ENCODE data around the gene PSRC1.

Gene PSRC1

DNA sequence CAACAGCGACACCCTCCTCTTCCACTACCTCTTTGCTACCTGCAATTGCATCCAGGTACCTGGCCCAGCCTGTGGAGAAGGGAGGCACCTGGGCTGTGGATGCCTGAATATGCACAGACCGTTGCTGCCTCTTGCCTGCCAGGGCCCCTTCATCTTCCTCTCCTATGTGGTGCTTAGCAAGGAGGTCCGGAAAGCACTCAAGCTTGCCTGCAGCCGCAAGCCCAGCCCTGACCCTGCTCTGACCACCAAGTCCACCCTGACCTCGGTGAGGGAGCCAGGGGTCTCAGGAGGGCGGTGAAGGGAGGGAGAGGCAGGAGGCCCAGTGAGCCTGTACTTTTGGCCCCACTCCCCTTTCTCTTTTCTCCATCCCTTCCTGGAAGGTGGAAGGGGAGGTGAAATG, 11.5 kb downstream of the PSRC1 start:
- DNase-seq: no peak

DNA sequence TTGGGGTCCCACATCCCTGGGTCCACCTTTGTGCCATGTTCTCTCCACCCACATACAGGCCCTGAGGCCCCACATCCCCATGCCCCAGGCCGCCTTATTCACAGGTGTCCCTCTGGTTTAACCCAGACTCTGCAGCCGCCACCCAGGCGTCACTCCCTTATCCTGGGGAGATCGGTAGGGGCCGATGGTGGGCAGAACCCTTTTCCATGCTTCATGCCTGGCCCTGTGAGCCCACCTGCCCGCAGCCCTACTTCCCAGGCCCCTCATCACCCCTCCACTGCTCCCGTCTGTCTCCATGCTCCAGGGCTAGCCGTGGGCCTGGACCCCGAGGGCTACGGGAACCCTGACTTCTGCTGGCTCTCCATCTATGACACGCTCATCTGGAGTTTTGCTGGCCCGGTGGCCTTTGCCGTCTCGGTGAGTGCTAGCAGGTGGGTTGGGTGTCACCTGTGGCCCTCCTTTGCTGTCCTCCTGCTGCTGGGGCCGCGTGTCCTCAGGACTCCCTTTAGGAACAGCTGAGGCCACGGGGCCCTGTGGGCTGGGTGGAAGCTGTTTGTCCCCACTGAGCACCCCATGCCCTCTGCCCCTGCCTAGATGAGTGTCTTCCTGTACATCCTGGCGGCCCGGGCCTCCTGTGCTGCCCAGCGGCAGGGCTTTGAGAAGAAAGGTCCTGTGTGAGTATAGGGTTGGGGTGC, 12.2 kb downstream of the PSRC1 start:
- no peak for DNase-seq

DNA sequence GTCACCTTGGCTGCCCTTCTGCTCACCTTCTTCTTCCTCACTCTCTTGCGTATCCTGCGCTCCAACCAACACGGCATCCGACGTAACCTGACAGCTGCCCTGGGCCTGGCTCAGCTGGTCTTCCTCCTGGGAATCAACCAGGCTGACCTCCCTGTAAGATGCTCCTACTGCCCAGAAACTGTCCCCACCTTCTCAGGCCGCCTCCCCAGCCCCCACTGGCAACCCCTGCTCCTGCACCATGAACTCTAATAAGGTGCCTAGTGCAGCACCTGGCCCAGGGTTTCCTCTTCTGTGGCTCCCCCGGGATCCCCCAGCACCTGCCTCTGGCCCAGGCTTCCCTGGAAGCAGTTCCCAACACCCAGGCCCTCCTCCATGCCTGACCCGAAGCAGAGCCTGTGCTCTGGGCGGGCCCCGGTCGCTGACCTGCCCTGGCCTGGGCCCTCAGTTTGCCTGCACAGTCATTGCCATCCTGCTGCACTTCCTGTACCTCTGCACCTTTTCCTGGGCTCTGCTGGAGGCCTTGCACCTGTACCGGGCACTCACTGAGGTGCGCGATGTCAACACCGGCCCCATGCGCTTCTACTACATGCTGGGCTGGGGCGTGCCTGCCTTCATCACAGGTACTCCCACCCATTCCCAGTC, 12.8 kb downstream of the PSRC1 start:
- DNase-seq: no peak

GRCh38 chr1:109269212-109269980, 13.5 kb downstream of the PSRC1 start:
- DNase-seq: no peak

GRCh38 chr1:109268431-109269211, 14.3 kb downstream of the PSRC1 start:
- DNase-seq: no peak

- DNase-seq: no peak
These were observed 15.1 kb downstream of the PSRC1 start for GRCh38 chr1:109267743-109268300.

DNA sequence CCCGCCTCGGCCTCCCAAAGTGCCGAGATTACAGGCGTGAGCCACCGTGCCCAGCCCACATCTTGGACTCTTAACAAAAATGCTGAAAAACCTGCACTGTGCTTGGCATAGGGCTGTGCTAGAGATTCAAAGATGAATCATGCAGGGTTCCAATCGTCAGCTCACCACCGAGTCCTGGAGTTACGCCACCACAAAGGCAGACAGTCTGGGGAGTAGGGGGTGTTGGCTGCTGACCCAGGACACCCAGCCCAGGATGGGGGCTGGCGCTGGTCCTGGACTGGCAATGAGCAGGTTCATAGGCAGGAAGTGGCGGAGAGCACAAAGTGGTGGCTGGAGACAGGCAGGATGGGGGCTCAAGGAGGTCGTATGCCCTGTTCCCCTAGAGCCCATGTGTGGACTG, 16.0 kb downstream of the PSRC1 start:
- no peak for DNase-seq

DNA sequence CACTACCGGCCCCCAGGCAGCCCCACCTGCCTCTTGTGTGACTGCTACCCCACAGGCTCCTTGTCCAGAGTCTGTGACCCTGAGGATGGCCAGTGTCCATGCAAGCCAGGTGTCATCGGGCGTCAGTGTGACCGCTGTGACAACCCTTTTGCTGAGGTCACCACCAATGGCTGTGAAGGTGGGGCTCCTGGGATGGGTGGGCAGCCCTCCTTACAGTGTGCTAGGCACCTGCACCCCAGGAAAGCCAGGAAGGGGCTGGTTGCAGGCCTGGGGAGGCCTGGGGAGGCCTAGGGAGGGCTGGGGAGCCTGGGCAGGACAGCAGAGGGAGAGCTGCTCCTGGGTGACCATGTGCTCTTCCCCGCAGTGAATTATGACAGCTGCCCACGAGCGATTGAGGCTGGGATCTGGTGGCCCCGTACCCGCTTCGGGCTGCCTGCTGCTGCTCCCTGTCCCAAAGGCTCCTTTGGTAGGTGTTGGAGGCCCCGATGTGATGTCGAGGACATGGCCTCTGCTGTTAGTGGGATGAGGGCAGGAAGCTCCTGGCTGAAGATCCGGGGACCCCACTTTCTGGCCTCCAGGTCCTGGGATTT, 17.1 kb downstream of the PSRC1 start:
- DNase-seq: no peak

GRCh38 chr1:109265016-109265415, 17.9 kb downstream of the PSRC1 start:
- no peak for DNase-seq

- DNase-seq: no peak
These were observed 18.6 kb downstream of the PSRC1 start for GRCh38 chr1:109264379-109264755.

GRCh38 chr1:109263597-109264378, 19.2 kb downstream of the PSRC1 start:
- DNase-seq: peak; percentile 92

DNA sequence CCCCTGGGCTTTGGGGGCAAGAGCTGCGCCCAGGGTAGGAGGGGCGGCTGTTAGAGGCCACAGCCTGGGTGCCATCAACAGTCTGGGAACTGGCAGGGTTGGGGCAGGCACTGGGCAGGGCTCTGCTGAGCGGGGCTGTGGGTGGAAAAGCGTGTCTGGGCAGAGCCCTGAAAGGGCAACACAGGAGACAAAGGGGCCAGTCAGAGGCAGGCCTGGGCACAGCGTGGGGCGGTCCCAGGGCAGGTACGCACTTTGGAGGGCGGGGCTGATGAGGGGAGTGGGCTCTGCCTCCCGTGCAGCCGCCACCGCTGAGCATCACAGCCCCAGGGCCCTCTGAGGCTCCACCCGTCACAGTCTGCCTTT, 19.7 kb downstream of the PSRC1 start:
- DNase-seq: no peak

- no peak for DNase-seq
These were observed 20.5 kb downstream of the PSRC1 start for GRCh38 chr1:109262231-109263055.

- DNase-seq: no peak
These were observed 21.4 kb downstream of the PSRC1 start for GRCh38 chr1:109261578-109261977.

DNA sequence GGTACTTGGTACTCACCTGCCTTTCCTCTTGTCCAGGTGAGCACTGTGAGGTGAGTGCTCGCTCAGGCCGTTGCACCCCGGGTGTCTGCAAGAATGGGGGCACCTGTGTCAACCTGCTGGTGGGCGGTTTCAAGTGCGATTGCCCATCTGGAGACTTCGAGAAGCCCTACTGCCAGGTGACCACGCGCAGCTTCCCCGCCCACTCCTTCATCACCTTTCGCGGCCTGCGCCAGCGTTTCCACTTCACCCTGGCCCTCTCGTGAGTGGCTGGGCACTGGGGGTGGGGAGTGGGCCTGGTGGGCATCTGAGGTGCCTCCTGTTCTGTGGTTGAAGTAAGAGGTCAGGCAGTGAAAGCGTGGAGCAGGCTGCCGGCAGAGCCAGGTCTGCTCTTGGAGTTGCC, 21.9 kb downstream of the PSRC1 start:
- DNase-seq: no peak

DNA sequence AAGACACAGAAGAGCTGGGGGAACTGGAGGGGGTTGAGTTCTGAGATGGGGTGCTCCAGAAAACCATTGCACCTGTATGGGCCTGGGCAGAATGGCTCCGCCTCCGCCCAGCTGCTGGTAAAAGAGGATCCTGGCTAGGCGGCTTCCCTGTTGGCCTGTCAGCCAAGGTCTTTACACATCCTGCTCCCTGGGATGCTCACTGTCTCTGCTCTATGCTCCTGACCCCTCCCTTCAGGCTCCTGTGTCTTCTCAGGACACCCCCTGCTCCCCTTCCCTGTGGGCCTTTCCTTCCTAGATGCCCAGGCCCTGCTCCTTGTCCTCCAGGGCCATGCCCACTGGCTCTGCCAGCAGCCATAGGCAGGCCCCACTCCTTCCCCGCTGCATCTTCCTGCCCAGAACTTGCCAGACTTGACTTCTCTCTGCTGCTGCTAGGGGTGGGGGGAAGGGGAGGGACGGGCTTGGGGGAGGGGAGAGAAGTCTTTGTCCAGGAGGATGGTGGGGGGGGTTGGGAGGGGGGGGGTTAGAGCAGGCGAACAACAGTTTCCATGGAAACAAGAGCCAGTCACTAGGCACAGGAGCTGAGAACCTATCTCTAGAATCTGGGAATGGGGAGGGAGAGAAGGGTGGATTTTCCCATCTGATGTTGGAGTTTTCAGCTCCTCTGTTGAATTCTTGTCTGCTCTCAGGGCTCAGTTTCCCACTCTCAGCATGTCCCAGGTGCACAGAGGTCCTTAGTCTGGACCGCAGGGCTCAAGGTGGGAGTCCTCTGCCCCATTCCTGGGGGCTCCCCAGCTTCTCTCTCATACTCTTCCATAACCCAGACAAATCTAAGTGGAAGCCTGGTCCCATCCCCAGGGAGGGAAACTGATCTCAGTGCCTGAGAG, 23.0 kb downstream of the PSRC1 start:
- no peak for DNase-seq

- DNase-seq: no peak
These were observed 24.2 kb downstream of the PSRC1 start for GRCh38 chr1:109258481-109259466.

GRCh38 chr1:109257682-109258421, 25.1 kb downstream of the PSRC1 start:
- DNase-seq: no peak
